RWPE2 (cell line): ENCODE data around the gene CREB3L1.

Source experiments
- ATAC-seq: fragments of 200-7000 bp; cut with Tn5 transposase; 3 replicates; pipeline ENCODE4 v1.9.1; 2021; ENCODE audit warnings: low read depth
- DNase-seq: peaks from one replicate; pipeline ENCODE4 v3.0.0-alpha.2; 2020; ENCODE audit warnings: low spot score
- H3K27ac ChIP-seq: fragments of 450-650 bp; 2 replicates; pipeline ENCODE4 v1.5.1; 2017; ENCODE audit warnings: mild to moderate bottlenecking; ENCODE audit not compliant: poor library complexity, severe bottlenecking
- H3K27me3 ChIP-seq: fragments of 250-450 bp; sonication (Bioruptor Pico); 2 replicates; pipeline ENCODE4 v1.5.1; 2021; ENCODE audit warnings: mild to moderate bottlenecking, moderate library complexity; ENCODE audit not compliant: insufficient read depth, poor library complexity, severe bottlenecking
- H3K36me3 ChIP-seq: fragments of 250-450 bp; sonication (Bioruptor Pico); 2 replicates; pipeline ENCODE4 v1.5.1; 2020; ENCODE audit warnings: low read depth, mild to moderate bottlenecking, moderate library complexity
- H3K4me1 ChIP-seq: fragments of 250-450 bp; sonication (Bioruptor Pico); 2 replicates; pipeline ENCODE4 v1.5.1; 2021; ENCODE audit warnings: mild to moderate bottlenecking, moderate library complexity; ENCODE audit not compliant: insufficient read depth, poor library complexity, severe bottlenecking
- H3K4me3 ChIP-seq: fragments of 250-450 bp; sonication (Bioruptor Pico); 2 replicates; pipeline ENCODE4 v1.5.1; 2021; ENCODE audit warnings: mild to moderate bottlenecking, moderate library complexity; ENCODE audit not compliant: severe bottlenecking
- H3K9me3 ChIP-seq: fragments of 250-450 bp; sonication (Bioruptor Pico); 2 replicates; pipeline ENCODE4 v1.5.1; 2021; ENCODE audit warnings: mild to moderate bottlenecking, moderate library complexity; ENCODE audit not compliant: severe bottlenecking
- CTCF ChIP-seq: fragments of 450-650 bp; IDR thresholded peaks from one replicate; pipeline ENCODE4 v1.5.1; 2017; ENCODE audit warnings: mild to moderate bottlenecking, moderate library complexity; ENCODE audit not compliant: poor library complexity, severe bottlenecking

CREB3L1 gene

GRCh38 chr11:46351606-46352005 lies 74.1 kb downstream of the CREB3L1 start:
- Histone ChIP-seq H3K4me1 (peaks cover 7% of the 10 kb centered on the region), H3K27ac (peak overlapping the region; percentile 44), H3K4me3 (no peak overlapping the region), H3K36me3 (peaks cover 12% of the 10 kb centered on the region), H3K27me3 (no peaks in the 10 kb centered on the region), H3K9me3 (no peaks in the 10 kb centered on the region)
- no peak for TF ChIP-seq CTCF
- ATAC-seq (no peak), DNase-seq (no peak)

GRCh38 chr11:46352063-46352841 lies 74.8 kb downstream of the CREB3L1 start:
- peak overlapping the region; percentile 15 for H3K4me3 ChIP-seq
- peak; percentile 74 for TF ChIP-seq CTCF
- peaks cover 12% of the 10 kb centered on the region for H3K36me3 ChIP-seq
- H3K9me3 ChIP-seq: no peaks in the 10 kb centered on the region
- H3K27me3 ChIP-seq: no peaks in the 10 kb centered on the region
- peak overlapping the region; percentile 44 for H3K27ac ChIP-seq
- ATAC-seq: peak; percentile 48
- peaks cover 13% of the 10 kb centered on the region for H3K4me1 ChIP-seq
- no peak for DNase-seq

GRCh38 chr11:46353698-46354097 lies 76.2 kb downstream of the CREB3L1 start:
- DNase-seq: no peak
- no peak for ATAC-seq
- TF ChIP-seq CTCF: no peak
- no peaks in the 10 kb centered on the region for H3K9me3 ChIP-seq
- H3K27me3 ChIP-seq: no peaks in the 10 kb centered on the region
- no peak overlapping the region for H3K4me3 ChIP-seq
- H3K4me1 ChIP-seq: peaks cover 19% of the 10 kb centered on the region
- peaks cover 12% of the 10 kb centered on the region for H3K36me3 ChIP-seq
- peak overlapping the region; percentile 44 for H3K27ac ChIP-seq

GRCh38 chr11:46356924-46357482 lies 79.5 kb downstream of the CREB3L1 start:
- H3K36me3 ChIP-seq: peaks cover 12% of the 10 kb centered on the region
- TF ChIP-seq CTCF: no peak
- no peak overlapping the region for H3K27ac ChIP-seq
- ATAC-seq (peak; percentile 71), DNase-seq (no peak)
- peaks cover 21% of the 10 kb centered on the region for H3K4me1 ChIP-seq
- no peaks in the 10 kb centered on the region for H3K9me3 ChIP-seq
- H3K4me3 ChIP-seq: no peak overlapping the region
- no peaks in the 10 kb centered on the region for H3K27me3 ChIP-seq

GRCh38 chr11:46357483-46357936 lies 80.0 kb downstream of the CREB3L1 start:
- ATAC-seq (peak; percentile 55), DNase-seq (no peak)
- TF ChIP-seq CTCF: no peak
- Histone ChIP-seq H3K4me3 (no peak overlapping the region), H3K27ac (no peak overlapping the region), H3K4me1 (peaks cover 25% of the 10 kb centered on the region), H3K36me3 (peaks cover 12% of the 10 kb centered on the region), H3K27me3 (no peaks in the 10 kb centered on the region), H3K9me3 (no peaks in the 10 kb centered on the region)
